ENCODE measurements around the gene ACTR10.

Gene ACTR10

GRCh38 chr14:58199726-58200479 lies at the start of gene ACTR10:
Gene ACTR10, plus strand, starts transcription at chr14:58200149. Its CDS starts 69 bp downstream, at chr14:58200218.
- peak; percentile 80 to 89 for DNase-seq

GRCh38 chr14:58150243-58150805 lies 49.6 kb upstream of the ACTR10 start:
- DNase-seq: no peak

- no peak for DNase-seq
Observed at GRCh38 chr14:58151133-58152013, 48.6 kb upstream of the ACTR10 start.

GRCh38 chr14:58152014-58152857 lies 47.7 kb upstream of the ACTR10 start, which contains the start of gene ARMH4:
Gene ARMH4, minus strand, starts transcription at chr14:58152213. Its CDS starts 12,855 bp downstream, at chr14:58139358.
- peak; percentile 55 to 67 for DNase-seq

GRCh38 chr14:58160561-58160960 lies 39.4 kb upstream of the ACTR10 start:
- no peak for DNase-seq

GRCh38 chr14:58166005-58166983 lies 33.7 kb upstream of the ACTR10 start:
- DNase-seq: peak; percentile 47 to 67

GRCh38 chr14:58167057-58167456 lies 32.9 kb upstream of the ACTR10 start:
- no peak for DNase-seq

- no peak for DNase-seq
Observed at GRCh38 chr14:58167891-58168290, 32.1 kb upstream of the ACTR10 start.

GRCh38 chr14:58171090-58171489 lies 28.9 kb upstream of the ACTR10 start:
- DNase-seq: peak; percentile 33 to 42

- no peak for DNase-seq
Observed at GRCh38 chr14:58177125-58177524, 22.8 kb upstream of the ACTR10 start.

GRCh38 chr14:58189176-58189575 lies 10.8 kb upstream of the ACTR10 start:
- DNase-seq: no peak

GRCh38 chr14:58191763-58192601 lies 8.0 kb upstream of the ACTR10 start:
- DNase-seq: no peak

- no peak for DNase-seq
Observed at GRCh38 chr14:58193542-58193941, 6.4 kb upstream of the ACTR10 start.

- no peak for DNase-seq
Observed at GRCh38 chr14:58196198-58196597, 3.8 kb upstream of the ACTR10 start.

GRCh38 chr14:58198086-58198485 lies 1.9 kb upstream of the ACTR10 start:
- DNase-seq: peak in 1 of 2 donors; percentile 56

- no peak for DNase-seq
Observed at GRCh38 chr14:58200480-58200841, 512 bp downstream of the ACTR10 start.

- no peak for DNase-seq
Observed at GRCh38 chr14:58200846-58201245, 897 bp downstream of the ACTR10 start.

- no peak for DNase-seq
Observed at GRCh38 chr14:58213176-58213575, 13.2 kb downstream of the ACTR10 start.

- DNase-seq: no peak
Observed at GRCh38 chr14:58215191-58215914, 15.4 kb downstream of the ACTR10 start.

- DNase-seq: no peak
Observed at GRCh38 chr14:58216544-58216943, 16.6 kb downstream of the ACTR10 start.
